Ovary (tissue), 9 donors: ENCODE results near the gene FARP1. TPM values are rescaled to one million over a fixed set of nuclear protein-coding genes. Genes with fewer than 3 reads are reported as not detected.

Experiments used
- DNase-seq, 5 donors: peaks; one replicate each; pipeline ENCODE4 v3.0.0-alpha.2; 2019 to 2020
- H3K27ac ChIP-seq, 2 donors: fragments of 200-600 bp; one replicate each; pipeline versions ENCODE4 v1.5.1 to v1.8.0; 2019 to 2022
- H3K27me3 ChIP-seq: fragments of 200-600 bp; one replicate; pipeline ENCODE4 v1.8.0; 2022
- H3K36me3 ChIP-seq: fragments of 200-600 bp; sonication (generic); one replicate; pipeline ENCODE4 v1.5.1; 2019
- H3K4me1 ChIP-seq: one replicate; pipeline ENCODE4 v1.8.1; 2013; ENCODE audit warnings: mild to moderate bottlenecking, moderate library complexity; ENCODE audit not compliant: insufficient read depth
- H3K4me3 ChIP-seq: fragments of 200-600 bp; sonication (generic); one replicate; pipeline ENCODE4 v1.5.1; 2017
- H3K9me3 ChIP-seq, 2 donors: fragments of 200-600 bp in 1 of 2; sonication (generic) in 1 of 2; one replicate each; pipeline versions ENCODE4 v1.5.1 to v1.8.1; 2013 to 2019; ENCODE audit warnings: mild to moderate bottlenecking in 1 of 2, moderate library complexity in 1 of 2
- EP300 ChIP-seq: sonication (generic); formaldehyde crosslinking; IDR thresholded peaks from one replicate; pipeline ENCODE4 v1.6.1; 2017; ENCODE audit warnings: antibody characterized with exemption
- POLR2A ChIP-seq: fragments of 450-650 bp; IDR thresholded peaks from one replicate; pipeline ENCODE4 v1.6.1; 2017; ENCODE audit warnings: antibody characterized with exemption, mild to moderate bottlenecking, moderate library complexity
- WGBS, 3 donors: extraction: QIAGEN DNeasy Blood & Tissue Kit in 1 of 3; methylation state at CpG; one replicate each; pipeline versions ENCODE4 v1.1.5 to v1.1.7; 2013 to 2017; 5-methylcytosine and 5-hydroxymethylcytosine counted together
- intact Hi-C, 4 donors: fragments of 100-400 bp; cut with DNase I; formaldehyde crosslinking; loops; one replicate each; pipeline versions ENCODE4 v1.11.0 to v1.15.1; 2022 to 2023
- polyA plus RNA-seq, 2 donors: library from polyadenylated mRNA; stranded (reverse); fragments of 200-250 nt in 1 of 2; fragments of 350-450 nt in 1 of 2; fragmentation: Illumina TruSeq in 1 of 2; extraction: RNeasy Lipid Tissue Mini Kit (QIAGEN cat#74804) in 1 of 2; gene quantifications; one replicate each; pipeline ENCODE4 v1.2.3, GENCODE V29; 2013 to 2014
- total RNA-seq, 7 donors: library from RNA; depleted of rRNA in 2 of 7; stranded (reverse); fragments of >200 nt in 2 of 7; fragmentation: NEBNext Ultra II Directional in 3 of 7; extraction: Animal tissue kit (Norgen Biotek cat#: 25700) in 3 of 7; gene quantifications; one replicate each; pipeline versions ENCODE4 v1.1.0 to v1.2.4, GENCODE V29; 2016 to 2023
- TF ChIP-seq, protein P1 (sequence below), 3 donors: fragments of 450-650 bp in 2 of 3; fragments of 200-600 bp in 1 of 3; IDR thresholded peaks; one replicate each; pipeline versions ENCODE4 v1.5.1 to v1.8.0; 2016 to 2022; ENCODE audit warnings: antibody characterized with exemption in 3 of 3, mild to moderate bottlenecking in 1 of 3
- donor health status: DM: no; HTN: no; CAD: no; lungs with moderate emphysema.
- donor health status: DM: no; HTN: no; CAD: no.
- donor health status: Bipolar disorder and iron deficiency.
- donor health status: DM: yes; HTN: yes; CAD: no.
- donor health status: DM: no; HTN: no; CAD: no.
- donor health status: DM: yes; HTN: yes; CAD: no.

Gene FARP1
- total and polyA plus RNA-seq, 9 donors = 10.2 to 90.1 (median 35.6) TPM

DNA sequence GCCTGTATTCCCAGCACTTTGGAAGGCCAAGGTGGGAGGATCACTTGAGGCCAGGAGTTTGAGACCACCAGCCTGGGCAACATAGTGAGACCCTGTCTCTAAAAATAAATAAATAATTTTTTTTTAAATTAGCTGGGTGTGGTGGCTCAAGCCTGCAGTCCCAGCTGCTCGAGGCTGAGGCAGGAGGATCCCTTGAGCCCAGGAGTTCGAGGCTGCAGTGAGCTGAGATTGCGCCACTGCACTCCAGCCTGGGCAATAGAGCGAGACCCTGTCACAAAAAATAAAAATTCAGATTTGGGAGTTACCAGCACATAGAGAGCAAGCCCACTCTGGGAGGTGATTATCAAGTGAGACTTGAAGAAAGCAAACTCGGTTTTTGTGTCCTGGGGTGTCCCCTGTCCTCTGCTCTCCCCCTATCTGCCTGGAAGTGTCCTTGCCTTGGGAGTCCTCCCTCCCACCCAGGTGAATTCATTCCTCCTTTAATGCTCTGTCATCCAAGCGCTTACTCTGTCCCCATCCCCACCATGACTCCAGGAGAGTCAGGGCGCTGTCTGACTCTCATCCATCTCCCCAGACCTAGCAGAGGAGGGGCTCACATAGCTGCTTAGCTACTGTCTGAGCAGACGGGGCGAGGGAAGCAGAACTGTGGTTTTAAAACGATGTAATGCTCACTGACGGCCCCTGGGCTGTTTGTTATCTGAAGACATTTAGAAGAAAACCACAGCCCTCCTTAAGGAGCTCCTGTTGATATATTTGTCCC, 287.3 kb downstream of the FARP1 start:
- intact Hi-C loops = no loop called here
- no peak for DNase-seq
- H3K4me1 ChIP-seq = no peaks in the 10 kb centered on the region
- H3K27me3 ChIP-seq = no peaks in the 10 kb centered on the region
- TF ChIP-seq, protein P1, sequence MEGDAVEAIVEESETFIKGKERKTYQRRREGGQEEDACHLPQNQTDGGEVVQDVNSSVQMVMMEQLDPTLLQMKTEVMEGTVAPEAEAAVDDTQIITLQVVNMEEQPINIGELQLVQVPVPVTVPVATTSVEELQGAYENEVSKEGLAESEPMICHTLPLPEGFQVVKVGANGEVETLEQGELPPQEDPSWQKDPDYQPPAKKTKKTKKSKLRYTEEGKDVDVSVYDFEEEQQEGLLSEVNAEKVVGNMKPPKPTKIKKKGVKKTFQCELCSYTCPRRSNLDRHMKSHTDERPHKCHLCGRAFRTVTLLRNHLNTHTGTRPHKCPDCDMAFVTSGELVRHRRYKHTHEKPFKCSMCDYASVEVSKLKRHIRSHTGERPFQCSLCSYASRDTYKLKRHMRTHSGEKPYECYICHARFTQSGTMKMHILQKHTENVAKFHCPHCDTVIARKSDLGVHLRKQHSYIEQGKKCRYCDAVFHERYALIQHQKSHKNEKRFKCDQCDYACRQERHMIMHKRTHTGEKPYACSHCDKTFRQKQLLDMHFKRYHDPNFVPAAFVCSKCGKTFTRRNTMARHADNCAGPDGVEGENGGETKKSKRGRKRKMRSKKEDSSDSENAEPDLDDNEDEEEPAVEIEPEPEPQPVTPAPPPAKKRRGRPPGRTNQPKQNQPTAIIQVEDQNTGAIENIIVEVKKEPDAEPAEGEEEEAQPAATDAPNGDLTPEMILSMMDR (IDR thresholded peaks at IDR 0.05) = no peak
- TF ChIP-seq POLR2A = no peak
- no peak for TF ChIP-seq EP300
- WGBS, 3 donors = 73 to 77% (median 75%) methylated on average over 11 of the region's 11 CpGs
- no peaks in the 10 kb centered on the region for H3K36me3 ChIP-seq
- no peaks in the 10 kb centered on the region for H3K9me3 ChIP-seq
- no peak overlapping the region for H3K4me3 ChIP-seq
- no peak overlapping the region for H3K27ac ChIP-seq

DNA sequence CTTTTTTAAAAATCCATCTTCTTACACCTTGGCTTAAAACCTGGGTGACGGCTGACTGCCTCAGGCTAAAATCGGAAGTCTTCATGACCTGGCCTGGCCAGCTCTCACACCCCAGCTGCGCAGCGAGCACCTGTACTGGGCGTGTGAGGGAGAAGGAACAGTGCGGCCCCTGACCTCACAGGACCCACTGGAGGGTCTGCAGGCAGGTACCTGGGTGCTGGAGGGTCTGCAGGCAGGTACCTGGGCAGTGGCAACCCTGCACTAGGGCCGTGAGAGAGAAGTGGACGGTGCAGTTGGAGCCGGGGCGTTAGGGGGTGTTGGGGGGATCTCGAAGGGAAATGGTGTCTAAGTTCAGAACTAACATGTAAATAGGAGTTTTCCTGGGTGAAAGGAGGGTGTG, 289.7 kb downstream of the FARP1 start:
- intact Hi-C loops = no loop called here
- no peaks in the 10 kb centered on the region for H3K4me1 ChIP-seq
- H3K27ac ChIP-seq = no peak overlapping the region
- no peaks in the 10 kb centered on the region for H3K27me3 ChIP-seq
- no peak for DNase-seq
- TF ChIP-seq POLR2A (no peak), EP300 (no peak)
- TF ChIP-seq, protein P1 (IDR thresholded peaks at IDR 0.05) = no peak
- WGBS, 3 donors = 95 to 98% (median 97%) methylated on average over 11 of the region's 11 CpGs
- H3K4me3 ChIP-seq = no peak overlapping the region
- H3K9me3 ChIP-seq = no peaks in the 10 kb centered on the region
- no peaks in the 10 kb centered on the region for H3K36me3 ChIP-seq

DNA sequence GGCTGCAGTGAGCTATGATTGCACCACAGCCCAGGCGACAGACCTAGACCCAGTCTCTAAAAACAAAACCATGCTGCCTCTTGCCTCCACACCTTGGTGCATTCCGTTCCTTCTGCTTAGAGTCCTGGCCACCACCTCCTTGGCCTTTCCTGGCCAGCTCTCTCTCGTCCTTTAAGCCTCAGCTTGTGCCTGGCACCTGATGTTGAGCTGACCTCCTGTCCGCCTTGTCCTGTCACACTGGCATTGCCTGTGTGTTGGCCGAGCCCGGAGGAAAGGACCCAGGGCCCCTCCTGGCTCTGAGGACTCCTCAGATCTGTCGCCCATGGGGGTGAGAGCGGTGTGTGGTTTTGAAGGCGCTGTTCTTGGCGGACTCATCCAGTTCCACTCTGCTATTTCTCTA, 290.8 kb downstream of the FARP1 start:
- intact Hi-C loops = no loop called here
- no peak overlapping the region for H3K4me3 ChIP-seq
- no peaks in the 10 kb centered on the region for H3K36me3 ChIP-seq
- no peaks in the 10 kb centered on the region for H3K9me3 ChIP-seq
- H3K4me1 ChIP-seq = no peaks in the 10 kb centered on the region
- DNase-seq = no peak
- TF ChIP-seq POLR2A (no peak), EP300 (no peak)
- TF ChIP-seq, protein P1 (IDR thresholded peaks at IDR 0.05) = no peak
- no peak overlapping the region for H3K27ac ChIP-seq
- WGBS, 3 donors = 93 to 97% (median 96%) methylated on average over 10 of the region's 10 CpGs
- H3K27me3 ChIP-seq = no peaks in the 10 kb centered on the region

DNA sequence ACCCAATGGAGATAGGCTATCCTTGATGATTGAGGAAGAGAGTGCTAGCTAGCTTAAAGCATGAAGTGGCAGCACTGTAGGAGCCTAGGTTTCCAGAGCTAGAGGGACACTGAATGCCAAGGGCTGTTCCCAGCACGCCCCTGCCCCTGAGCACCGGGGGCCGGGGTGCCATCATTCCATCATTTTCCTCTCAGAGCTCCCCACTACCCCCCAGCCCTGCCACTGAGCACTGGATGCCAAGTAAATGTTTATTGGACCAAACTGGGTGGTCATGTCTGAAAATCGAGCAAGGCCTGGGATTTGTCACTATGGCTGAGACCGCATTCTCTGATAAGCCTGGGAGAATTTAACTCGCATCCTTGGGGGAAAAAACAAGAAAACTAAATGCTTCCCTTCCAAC, 291.2 kb downstream of the FARP1 start:
- no peak for DNase-seq
- WGBS, 3 donors = 86 to 91% (median 88%) methylated on average over 6 of the region's 6 CpGs
- intact Hi-C loops = no loop called here
- no peaks in the 10 kb centered on the region for H3K4me1 ChIP-seq
- TF ChIP-seq POLR2A = no peak
- TF ChIP-seq, protein P1 (IDR thresholded peaks at IDR 0.05) = no peak
- no peak for TF ChIP-seq EP300
- H3K27me3 ChIP-seq = no peaks in the 10 kb centered on the region
- no peak overlapping the region for H3K4me3 ChIP-seq
- no peaks in the 10 kb centered on the region for H3K9me3 ChIP-seq
- H3K36me3 ChIP-seq = no peaks in the 10 kb centered on the region
- H3K27ac ChIP-seq = no peak overlapping the region
